ENCODE results near the gene SLC4A4.

SLC4A4 gene

GRCh38 chr4:71361476-71361875 is 22.7 kb downstream of the SLC4A4 start:
- H2BK12ac ChIP-seq (ENCODE audit: low read length in 2 of 2), result no peak overlapping the region
- no peak overlapping the region for H3K18ac ChIP-seq (ENCODE audit: low read depth in 1 of 2, low read length in 2 of 2)
- H3K14ac ChIP-seq (ENCODE audit: low read length in 2 of 2), result no peak overlapping the region

GRCh38 chr4:71366766-71367165 is 27.9 kb downstream of the SLC4A4 start:
- no peak overlapping the region for H3K14ac ChIP-seq (ENCODE audit: low read length in 2 of 2)
- H3K27ac ChIP-seq (ENCODE audit: low read length, poor library complexity, severe bottlenecking), result no peak overlapping the region
- no peaks in the 10 kb centered on the region for H3K4me1 ChIP-seq (ENCODE audit: control insufficient read depth, insufficient read depth, low read depth, low read length)
- H2BK120ac ChIP-seq (ENCODE audit: low read depth, low read length), result no peak overlapping the region
- no peak overlapping the region for H4K8ac ChIP-seq (ENCODE audit: low read length)
- H3K27me3 ChIP-seq (ENCODE audit: control insufficient read depth in 1 of 2, insufficient read depth in 1 of 2, low read length in 2 of 2), result no peaks in the 10 kb centered on the region
- H2AFZ ChIP-seq (ENCODE audit: low read depth, low read length), result no peak overlapping the region
- H3K18ac ChIP-seq (ENCODE audit: low read depth in 1 of 2, low read length in 2 of 2), result no peak overlapping the region
- no peaks in the 10 kb centered on the region for H3K36me3 ChIP-seq (ENCODE audit: control insufficient read depth in 1 of 2, insufficient read depth in 2 of 2, low read depth in 1 of 2, low read length in 2 of 2)
- no peak overlapping the region for H3K4ac ChIP-seq (ENCODE audit: low read depth in 1 of 2, low read length in 2 of 2)
- no peak overlapping the region for H3K4me3 ChIP-seq (ENCODE audit: insufficient read depth in 1 of 2, low read depth in 1 of 2, low read length in 2 of 2)
- no peak overlapping the region for H4K91ac ChIP-seq (ENCODE audit: low read length)
- no peak overlapping the region for H3K23ac ChIP-seq (ENCODE audit: low read length in 2 of 2)
- H2AK5ac ChIP-seq (ENCODE audit: low read length, severe bottlenecking), result no peak overlapping the region
- DNase-seq, result no peak
- H3K4me2 ChIP-seq (ENCODE audit: low read length, poor library complexity, severe bottlenecking), result no peak overlapping the region
- WGBS, result 100% methylated on average over 1 of the region's 3 CpGs
- no peaks in the 10 kb centered on the region for H3K79me1 ChIP-seq (replicated peaks; ENCODE audit: low read length, poor library complexity, severe bottlenecking)
- H2BK15ac ChIP-seq (ENCODE audit: low read depth, poor library complexity, severe bottlenecking), result no peak overlapping the region
- H2BK12ac ChIP-seq (ENCODE audit: low read length in 2 of 2), result no peak overlapping the region
- no peak overlapping the region for H3K9ac ChIP-seq (ENCODE audit: low read length)
- no peaks in the 10 kb centered on the region for H3K9me3 ChIP-seq (ENCODE audit: control insufficient read depth, low read length)
- H2BK5ac ChIP-seq (ENCODE audit: low read depth, low read length, poor library complexity, severe bottlenecking), result no peak overlapping the region

More at GRCh38 chr4:71361476-71361875, 22.7 kb downstream of the SLC4A4 start:
- no peak overlapping the region for H2BK15ac ChIP-seq (ENCODE audit: low read depth, poor library complexity, severe bottlenecking)
- no peak overlapping the region for H2AK5ac ChIP-seq (ENCODE audit: low read length, severe bottlenecking)
- H3K4ac ChIP-seq (ENCODE audit: low read depth in 1 of 2, low read length in 2 of 2), result no peak overlapping the region
- no peak overlapping the region for H3K27ac ChIP-seq (ENCODE audit: low read length, poor library complexity, severe bottlenecking)
- no peak overlapping the region for H3K4me2 ChIP-seq (ENCODE audit: low read length, poor library complexity, severe bottlenecking)
- DNase-seq, result no peak
- H2BK120ac ChIP-seq (ENCODE audit: low read depth, low read length), result no peak overlapping the region
- no peak overlapping the region for H3K9ac ChIP-seq (ENCODE audit: low read length)
- no peaks in the 10 kb centered on the region for H3K9me3 ChIP-seq (ENCODE audit: control insufficient read depth, low read length)
- H3K36me3 ChIP-seq (ENCODE audit: control insufficient read depth in 1 of 2, insufficient read depth in 2 of 2, low read depth in 1 of 2, low read length in 2 of 2), result no peaks in the 10 kb centered on the region
- no peak overlapping the region for H4K91ac ChIP-seq (ENCODE audit: low read length)
- no peaks in the 10 kb centered on the region for H3K4me1 ChIP-seq (ENCODE audit: control insufficient read depth, insufficient read depth, low read depth, low read length)
- H3K23ac ChIP-seq (ENCODE audit: low read length in 2 of 2), result no peak overlapping the region
- no peak overlapping the region for H4K8ac ChIP-seq (ENCODE audit: low read length)
- no peak overlapping the region for H3K4me3 ChIP-seq (ENCODE audit: insufficient read depth in 1 of 2, low read depth in 1 of 2, low read length in 2 of 2)
- no peak overlapping the region for H2BK5ac ChIP-seq (ENCODE audit: low read depth, low read length, poor library complexity, severe bottlenecking)
- H3K27me3 ChIP-seq (ENCODE audit: control insufficient read depth in 1 of 2, insufficient read depth in 1 of 2, low read length in 2 of 2), result no peaks in the 10 kb centered on the region
- no peak overlapping the region for H2AFZ ChIP-seq (ENCODE audit: low read depth, low read length)
- H3K79me1 ChIP-seq (replicated peaks; ENCODE audit: low read length, poor library complexity, severe bottlenecking), result no peaks in the 10 kb centered on the region

- H3K79me1 ChIP-seq (replicated peaks; ENCODE audit: low read length, poor library complexity, severe bottlenecking), result no peaks in the 10 kb centered on the region
- no peak for DNase-seq
Observed at GRCh38 chr4:71367546-71367945, 28.7 kb downstream of the SLC4A4 start.

GRCh38 chr4:71368906-71369305 is 30.1 kb downstream of the SLC4A4 start:
- Histone ChIP-seq H4K8ac (ENCODE audit: low read length) (no peak overlapping the region), H2AFZ (ENCODE audit: low read depth, low read length) (no peak overlapping the region), H3K4me1 (ENCODE audit: control insufficient read depth, insufficient read depth, low read depth, low read length) (no peaks in the 10 kb centered on the region), H2BK5ac (ENCODE audit: low read depth, low read length, poor library complexity, severe bottlenecking) (no peak overlapping the region), H2BK15ac (ENCODE audit: low read depth, poor library complexity, severe bottlenecking) (no peak overlapping the region), H4K91ac (ENCODE audit: low read length) (no peak overlapping the region), H3K27ac (ENCODE audit: low read length, poor library complexity, severe bottlenecking) (no peak overlapping the region), H3K4ac (ENCODE audit: low read depth in 1 of 2, low read length in 2 of 2) (no peak overlapping the region), H3K4me2 (ENCODE audit: low read length, poor library complexity, severe bottlenecking) (no peak overlapping the region), H3K18ac (ENCODE audit: low read depth in 1 of 2, low read length in 2 of 2) (no peak overlapping the region), H3K23ac (ENCODE audit: low read length in 2 of 2) (no peak overlapping the region), H2AK5ac (ENCODE audit: low read length, severe bottlenecking) (no peak overlapping the region), H3K79me1 (replicated peaks; ENCODE audit: low read length, poor library complexity, severe bottlenecking) (no peaks in the 10 kb centered on the region), H3K9me3 (ENCODE audit: control insufficient read depth, low read length) (no peaks in the 10 kb centered on the region), H3K14ac (ENCODE audit: low read length in 2 of 2) (no peak overlapping the region), H2BK120ac (ENCODE audit: low read depth, low read length) (no peak overlapping the region), H3K36me3 (ENCODE audit: control insufficient read depth in 1 of 2, insufficient read depth in 2 of 2, low read depth in 1 of 2, low read length in 2 of 2) (no peaks in the 10 kb centered on the region), H2BK12ac (ENCODE audit: low read length in 2 of 2) (no peak overlapping the region), H3K4me3 (ENCODE audit: insufficient read depth in 1 of 2, low read depth in 1 of 2, low read length in 2 of 2) (no peak overlapping the region), H3K9ac (ENCODE audit: low read length) (no peak overlapping the region), H3K27me3 (ENCODE audit: control insufficient read depth in 1 of 2, insufficient read depth in 1 of 2, low read length in 2 of 2) (no peaks in the 10 kb centered on the region)
- 98% methylated on average over 10 of the region's 12 CpGs for WGBS
- DNase-seq, result no peak

More at GRCh38 chr4:71367546-71367945, 28.7 kb downstream of the SLC4A4 start:
- no peaks in the 10 kb centered on the region for H3K9me3 ChIP-seq (ENCODE audit: control insufficient read depth, low read length)
- no peak overlapping the region for H3K23ac ChIP-seq (ENCODE audit: low read length in 2 of 2)
- no peak overlapping the region for H3K4me2 ChIP-seq (ENCODE audit: low read length, poor library complexity, severe bottlenecking)
- no peak overlapping the region for H2AK5ac ChIP-seq (ENCODE audit: low read length, severe bottlenecking)
- H2BK5ac ChIP-seq (ENCODE audit: low read depth, low read length, poor library complexity, severe bottlenecking), result no peak overlapping the region
- no peak overlapping the region for H3K18ac ChIP-seq (ENCODE audit: low read depth in 1 of 2, low read length in 2 of 2)
- no peak overlapping the region for H4K8ac ChIP-seq (ENCODE audit: low read length)
- no peak overlapping the region for H2BK12ac ChIP-seq (ENCODE audit: low read length in 2 of 2)
- H3K9ac ChIP-seq (ENCODE audit: low read length), result no peak overlapping the region
- H2BK15ac ChIP-seq (ENCODE audit: low read depth, poor library complexity, severe bottlenecking), result no peak overlapping the region
- H3K4ac ChIP-seq (ENCODE audit: low read depth in 1 of 2, low read length in 2 of 2), result no peak overlapping the region
- 83% methylated on average over 1 of the region's 2 CpGs for WGBS
- no peak overlapping the region for H2AFZ ChIP-seq (ENCODE audit: low read depth, low read length)
- no peak overlapping the region for H4K91ac ChIP-seq (ENCODE audit: low read length)
- no peak overlapping the region for H2BK120ac ChIP-seq (ENCODE audit: low read depth, low read length)
- no peak overlapping the region for H3K14ac ChIP-seq (ENCODE audit: low read length in 2 of 2)
- no peaks in the 10 kb centered on the region for H3K4me1 ChIP-seq (ENCODE audit: control insufficient read depth, insufficient read depth, low read depth, low read length)
- no peaks in the 10 kb centered on the region for H3K27me3 ChIP-seq (ENCODE audit: control insufficient read depth in 1 of 2, insufficient read depth in 1 of 2, low read length in 2 of 2)
- H3K27ac ChIP-seq (ENCODE audit: low read length, poor library complexity, severe bottlenecking), result no peak overlapping the region
- H3K4me3 ChIP-seq (ENCODE audit: insufficient read depth in 1 of 2, low read depth in 1 of 2, low read length in 2 of 2), result no peak overlapping the region
- no peaks in the 10 kb centered on the region for H3K36me3 ChIP-seq (ENCODE audit: control insufficient read depth in 1 of 2, insufficient read depth in 2 of 2, low read depth in 1 of 2, low read length in 2 of 2)

Measured in mesenchymal stem cell (in vitro differentiated cells and primary cell).